Sigmoid colon (tissue), 7 donors: ENCODE measurements around the gene SPTA1. TPM values are rescaled to one million over a fixed set of nuclear protein-coding genes. Genes with fewer than 3 reads are reported as not detected.

Experiments
- DNase-seq: peaks from one replicate; pipeline ENCODE4 v3.0.0-alpha.2; 2019
- H3K27ac ChIP-seq, 4 donors: fragments of 200-600 bp; sonication (generic); one replicate each; pipeline ENCODE4 v1.5.1; 2016 to 2019; ENCODE audit warnings: mild to moderate bottlenecking in 1 of 4
- H3K27me3 ChIP-seq, 3 donors: fragments of 200-600 bp; sonication (generic); one replicate each; pipeline ENCODE4 v1.5.1; 2019; ENCODE audit warnings: mild to moderate bottlenecking in 1 of 3
- H3K36me3 ChIP-seq, 4 donors: fragments of 200-600 bp; sonication (generic); one replicate each; pipeline ENCODE4 v1.5.1; 2016 to 2019
- H3K4me1 ChIP-seq, 4 donors: fragments of 200-600 bp; sonication (generic); one replicate each; pipeline ENCODE4 v1.5.1; 2017 to 2019
- H3K4me3 ChIP-seq, 4 donors: fragments of 200-600 bp; sonication (generic); one replicate each; pipeline ENCODE4 v1.5.1; 2017 to 2019; ENCODE audit warnings: mild to moderate bottlenecking in 2 of 4, moderate library complexity in 1 of 4
- H3K9me3 ChIP-seq, 4 donors: fragments of 200-600 bp in 3 of 4; sonication (generic) in 3 of 4; one replicate each; pipeline versions ENCODE4 v1.5.1 to v1.6.1; 2013 to 2019
- EP300 ChIP-seq, 4 donors: sonication (generic); formaldehyde crosslinking; IDR thresholded peaks; one replicate each; pipeline ENCODE4 v1.6.1; 2017; ENCODE audit warnings: antibody characterized with exemption in 4 of 4
- POLR2A ChIP-seq, 2 donors: fragments of 450-650 bp; IDR thresholded peaks; one replicate each; pipeline ENCODE4 v1.6.1; 2016; ENCODE audit warnings: antibody characterized with exemption in 2 of 2, mild to moderate bottlenecking in 2 of 2, moderate library complexity in 2 of 2
- POLR2AphosphoS5 ChIP-seq, 4 donors: sonication (generic); formaldehyde crosslinking; IDR thresholded peaks; one replicate each; pipeline ENCODE4 v1.6.1; 2017; ENCODE audit warnings: antibody characterized with exemption in 4 of 4
- WGBS, 2 donors: extraction: QIAGEN DNeasy Blood & Tissue Kit; methylation state at CpG; one replicate each; pipeline ENCODE4 v1.1.7; 2013; 5-methylcytosine and 5-hydroxymethylcytosine counted together
- intact Hi-C: fragments of 100-400 bp; cut with DNase I; formaldehyde crosslinking; loops from one replicate; pipeline ENCODE4 v1.15.1; 2023
- polyA plus RNA-seq, 3 donors: library from polyadenylated mRNA; stranded (reverse); fragments of 200-250 nt; gene quantifications; one replicate each; pipeline ENCODE4 v1.2.3, GENCODE V29; 2013
- total RNA-seq, 4 donors: library from RNA; depleted of rRNA; stranded (reverse); fragments of >200 nt; gene quantifications; one replicate each; pipeline ENCODE4 v1.1.0, GENCODE V29; 2016
- TF ChIP-seq, protein P1 (sequence below), 4 experiments: fragments of 450-650 bp in 3 of 4; fragments of 200-600 bp in 1 of 4; IDR thresholded peaks; one replicate each; pipeline ENCODE4 v1.5.1; 2016 to 2019; ENCODE audit warnings: antibody characterized with exemption in 4 of 4, mild to moderate bottlenecking in 3 of 4, moderate library complexity in 2 of 4
- donor health status: healthy with polysubstance abuse.
- donor health status: Bipolar disorder and iron deficiency.
- donor health status: healthy.

SPTA1 gene
- total RNA-seq (under 1 TPM in 1 of 4 donors, not detected in 3; 0.14 TPM), polyA plus RNA-seq (under 1 TPM in 1 of 3 donors, not detected in 2; 0.03 TPM)

DNA sequence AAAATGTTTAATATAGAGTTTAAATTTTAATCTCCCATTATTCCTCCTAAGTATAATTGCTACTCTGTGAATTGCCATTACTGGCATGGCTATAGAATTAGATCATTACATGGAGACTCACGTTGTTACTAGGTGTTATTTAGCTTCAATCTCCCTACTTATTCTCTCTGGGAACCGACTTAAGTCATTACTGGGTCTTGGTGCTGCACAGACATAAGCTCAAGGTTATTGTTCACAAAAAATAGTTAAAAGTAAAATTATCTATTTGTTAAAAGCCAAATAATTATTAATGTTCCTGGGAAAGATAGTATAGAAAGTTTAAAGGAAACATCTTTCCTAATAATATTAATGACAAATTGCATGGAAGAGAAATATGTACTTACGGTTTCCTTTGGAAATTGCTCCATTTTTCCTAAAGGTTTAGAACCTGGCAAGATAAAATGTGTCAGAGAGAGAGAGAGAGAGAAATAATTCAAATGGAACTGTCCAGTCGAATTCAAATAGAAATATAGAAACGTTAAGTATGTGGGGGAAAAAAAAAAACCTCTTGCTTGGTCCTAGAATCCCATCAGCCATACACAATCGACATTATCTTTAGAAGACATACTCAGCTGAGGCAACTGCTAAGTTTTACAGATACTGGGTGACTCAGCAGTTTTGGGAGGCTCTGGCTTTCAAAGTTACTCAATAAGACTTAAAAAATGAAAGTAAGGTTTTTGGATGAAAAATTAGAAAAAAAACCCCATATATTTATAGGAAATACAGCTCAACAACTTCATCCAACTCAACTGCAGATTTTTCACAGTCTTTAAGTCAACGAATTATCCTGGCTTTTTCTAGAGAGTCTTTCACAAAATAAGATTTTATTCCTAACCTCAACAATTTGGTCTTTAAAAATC is at the start of gene SPTA1:
TSS of gene SPTA1 (minus strand) at position 605 of the 899 bp plus-strand sequence. CDS start at position 407, 198 bp downstream.
- Histone ChIP-seq H3K4me3 (no peak within 1 kb of the TSS), H3K27me3 (no peaks in the 10 kb centered on the region), H3K27ac (no peak within 1 kb of the TSS), H3K36me3 (no peaks in the 10 kb centered on the region), H3K9me3 (no peaks in the 10 kb centered on the region), H3K4me1 (no peaks in the 10 kb centered on the region)
- intact Hi-C loops: no loop called here
- no peak for DNase-seq
- TF ChIP-seq, protein P1, sequence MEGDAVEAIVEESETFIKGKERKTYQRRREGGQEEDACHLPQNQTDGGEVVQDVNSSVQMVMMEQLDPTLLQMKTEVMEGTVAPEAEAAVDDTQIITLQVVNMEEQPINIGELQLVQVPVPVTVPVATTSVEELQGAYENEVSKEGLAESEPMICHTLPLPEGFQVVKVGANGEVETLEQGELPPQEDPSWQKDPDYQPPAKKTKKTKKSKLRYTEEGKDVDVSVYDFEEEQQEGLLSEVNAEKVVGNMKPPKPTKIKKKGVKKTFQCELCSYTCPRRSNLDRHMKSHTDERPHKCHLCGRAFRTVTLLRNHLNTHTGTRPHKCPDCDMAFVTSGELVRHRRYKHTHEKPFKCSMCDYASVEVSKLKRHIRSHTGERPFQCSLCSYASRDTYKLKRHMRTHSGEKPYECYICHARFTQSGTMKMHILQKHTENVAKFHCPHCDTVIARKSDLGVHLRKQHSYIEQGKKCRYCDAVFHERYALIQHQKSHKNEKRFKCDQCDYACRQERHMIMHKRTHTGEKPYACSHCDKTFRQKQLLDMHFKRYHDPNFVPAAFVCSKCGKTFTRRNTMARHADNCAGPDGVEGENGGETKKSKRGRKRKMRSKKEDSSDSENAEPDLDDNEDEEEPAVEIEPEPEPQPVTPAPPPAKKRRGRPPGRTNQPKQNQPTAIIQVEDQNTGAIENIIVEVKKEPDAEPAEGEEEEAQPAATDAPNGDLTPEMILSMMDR (IDR thresholded peaks at IDR 0.05): no peak
- no peak for TF ChIP-seq POLR2AphosphoS5 (IDR thresholded peaks at IDR 0.05)
- TF ChIP-seq EP300 (IDR thresholded peaks at IDR 0.05): no peak
- TF ChIP-seq POLR2A (IDR thresholded peaks at IDR 0.05): no peak
- 59 to 63% methylated on average over 7 of the region's 7 CpGs for WGBS, 2 donors

DNA sequence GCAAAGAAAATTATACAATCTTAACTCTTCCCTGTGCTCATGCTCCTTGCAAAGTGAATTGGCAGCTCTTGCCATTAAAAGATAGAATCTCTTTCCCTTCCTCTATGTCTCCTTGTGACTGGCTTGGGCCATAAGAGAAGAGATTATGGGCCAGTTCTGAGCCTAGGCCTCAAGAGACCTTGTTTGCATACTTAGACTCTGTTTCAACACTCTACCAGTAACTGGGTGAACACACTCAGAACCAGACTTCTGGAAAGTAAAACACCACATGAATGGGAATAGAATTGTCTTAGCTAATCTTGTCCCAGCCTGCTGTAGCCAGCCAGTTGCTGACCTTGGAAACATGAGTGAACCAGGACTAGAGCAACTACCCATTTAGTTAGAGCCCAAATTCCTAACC is 49.3 kb upstream of the SPTA1 start:
- Histone ChIP-seq H3K27me3 (no peaks in the 10 kb centered on the region), H3K4me3 (no peak overlapping the region), H3K36me3 (no peaks in the 10 kb centered on the region), H3K4me1 (no peaks in the 10 kb centered on the region), H3K27ac (no peak overlapping the region), H3K9me3 (no peaks in the 10 kb centered on the region)
- TF ChIP-seq EP300 (IDR thresholded peaks at IDR 0.05) (no peak), POLR2AphosphoS5 (IDR thresholded peaks at IDR 0.05) (no peak), POLR2A (IDR thresholded peaks at IDR 0.05) (no peak)
- TF ChIP-seq, protein P1 (IDR thresholded peaks at IDR 0.05): no peak
- DNase-seq: no peak
- intact Hi-C loops: no loop called here

DNA sequence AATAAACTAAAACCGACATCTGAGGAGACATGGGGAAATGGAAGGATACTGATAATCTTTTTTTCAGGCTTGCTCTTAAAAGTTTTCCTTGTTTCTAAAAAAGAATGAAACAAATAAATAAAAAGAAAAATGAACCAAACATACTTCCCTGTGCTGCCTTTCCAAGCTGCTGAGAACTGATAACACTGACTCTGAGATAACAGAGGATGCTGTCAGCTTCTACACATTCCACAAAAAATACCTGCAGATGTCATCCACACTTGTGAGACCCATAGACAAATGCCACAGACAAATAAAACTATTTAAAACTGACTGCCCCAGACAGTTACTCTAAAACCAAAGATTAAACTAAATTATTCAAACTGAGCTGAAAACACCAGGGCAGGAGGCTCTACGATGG is 46.0 kb upstream of the SPTA1 start:
- WGBS, 2 donors: 72 to 81% methylated on average over 2 of the region's 2 CpGs
- intact Hi-C loops: no loop called here
- Histone ChIP-seq H3K9me3 (no peaks in the 10 kb centered on the region), H3K27me3 (no peaks in the 10 kb centered on the region), H3K36me3 (no peaks in the 10 kb centered on the region), H3K27ac (no peak overlapping the region), H3K4me3 (no peak overlapping the region), H3K4me1 (no peaks in the 10 kb centered on the region)
- TF ChIP-seq EP300 (IDR thresholded peaks at IDR 0.05) (no peak), POLR2AphosphoS5 (IDR thresholded peaks at IDR 0.05) (no peak), POLR2A (IDR thresholded peaks at IDR 0.05) (no peak)
- TF ChIP-seq, protein P1 (IDR thresholded peaks at IDR 0.05): no peak
- DNase-seq: no peak

DNA sequence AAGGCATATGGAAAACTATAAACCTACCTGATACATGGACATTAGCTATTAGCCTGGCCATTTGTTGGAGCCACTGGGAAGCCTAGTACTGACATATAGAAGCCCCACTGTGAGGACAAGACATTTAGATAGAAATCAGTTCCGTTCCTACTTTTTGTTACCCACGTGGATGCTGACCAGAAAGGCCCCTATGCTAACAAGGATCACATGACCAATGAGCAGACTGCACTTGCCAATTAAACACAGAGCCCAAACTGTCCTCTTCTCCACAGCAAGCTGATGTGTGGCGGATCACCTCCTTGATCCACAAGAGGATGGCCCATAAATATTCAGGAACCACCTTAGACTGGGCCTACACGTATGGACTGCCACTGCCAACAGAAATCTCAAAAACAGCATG is 45.2 kb upstream of the SPTA1 start:
- Histone ChIP-seq H3K4me3 (no peak overlapping the region), H3K36me3 (no peaks in the 10 kb centered on the region), H3K9me3 (no peaks in the 10 kb centered on the region), H3K27me3 (no peaks in the 10 kb centered on the region), H3K27ac (no peak overlapping the region), H3K4me1 (no peaks in the 10 kb centered on the region)
- TF ChIP-seq, protein P1 (IDR thresholded peaks at IDR 0.05): no peak
- TF ChIP-seq POLR2A (IDR thresholded peaks at IDR 0.05) (no peak), EP300 (IDR thresholded peaks at IDR 0.05) (no peak), POLR2AphosphoS5 (IDR thresholded peaks at IDR 0.05) (no peak)
- 82 to 84% methylated on average over 4 of the region's 4 CpGs for WGBS, 2 donors
- intact Hi-C loops: no loop called here
- DNase-seq: no peak
